Calu3 (cell line): ENCODE data around the gene APRT. TPM values are rescaled to one million over a fixed set of nuclear protein-coding genes. Genes with fewer than 3 reads are reported as not detected.

Experiments
- BruUV-seq: library from RNA; stranded (reverse); fragments of 400-500 nt; replicated peaks from 2 replicates; lab custom pipeline; 2021; lab: Mats Ljungman, UMichigan
- CTCF ChIA-PET: fragments of 300-600 bp; sonication (Branson Sonifier 250); formaldehyde crosslinking; loops from one replicate; lab custom pipeline; 2022; ENCODE audit warnings: antibody characterized with exemption; lab: Charles Lee
- DNase-seq: peaks from one replicate; pipeline ENCODE4 v3.0.0; 2022
- H3K27ac Mint-ChIP-seq: one replicate; pipeline ENCODE4 v1.8.0; 2022; ENCODE audit warnings: mixed read lengths; ENCODE audit not compliant: unreplicated experiment
- H3K27me3 Mint-ChIP-seq: one replicate; pipeline ENCODE4 v1.8.0; 2022; ENCODE audit warnings: mixed read lengths; ENCODE audit not compliant: unreplicated experiment
- H3K36me3 Mint-ChIP-seq: one replicate; pipeline ENCODE4 v1.8.0; 2022; ENCODE audit warnings: mild to moderate bottlenecking, moderate library complexity, mixed read lengths; ENCODE audit not compliant: insufficient read depth, unreplicated experiment
- H3K4me1 Mint-ChIP-seq: one replicate; pipeline ENCODE4 v1.8.0; 2022; ENCODE audit warnings: mild to moderate bottlenecking, low read depth, mixed read lengths; ENCODE audit not compliant: unreplicated experiment
- H3K4me3 Mint-ChIP-seq: one replicate; pipeline ENCODE4 v1.8.0; 2022; ENCODE audit warnings: mild to moderate bottlenecking, low read depth, moderate library complexity, mixed read lengths; ENCODE audit not compliant: unreplicated experiment
- H3K9me3 Mint-ChIP-seq: one replicate; pipeline ENCODE4 v1.8.0; 2022; ENCODE audit warnings: low read depth, mixed read lengths; ENCODE audit not compliant: unreplicated experiment
- intact Hi-C: fragments of 100-400 bp; cut with micrococcal nuclease; formaldehyde crosslinking; loops from one replicate; pipeline ENCODE4 v1.10.0; 2022; ENCODE audit not compliant: unreplicated experiment
- total RNA-seq: library from RNA; stranded (reverse); gene quantifications from 2 replicates; pipeline ENCODE4 v1.2.3, GENCODE V29; 2022
- TF ChIP-seq, protein P1 (sequence below): fragments of 200-600 bp; IDR thresholded peaks from one replicate; pipeline ENCODE4 v1.8.0; 2022; ENCODE audit warnings: antibody characterized with exemption; ENCODE audit not compliant: unreplicated experiment

APRT gene
- total RNA-seq, 1 experiment from 2014 or later: 203 TPM

DNA sequence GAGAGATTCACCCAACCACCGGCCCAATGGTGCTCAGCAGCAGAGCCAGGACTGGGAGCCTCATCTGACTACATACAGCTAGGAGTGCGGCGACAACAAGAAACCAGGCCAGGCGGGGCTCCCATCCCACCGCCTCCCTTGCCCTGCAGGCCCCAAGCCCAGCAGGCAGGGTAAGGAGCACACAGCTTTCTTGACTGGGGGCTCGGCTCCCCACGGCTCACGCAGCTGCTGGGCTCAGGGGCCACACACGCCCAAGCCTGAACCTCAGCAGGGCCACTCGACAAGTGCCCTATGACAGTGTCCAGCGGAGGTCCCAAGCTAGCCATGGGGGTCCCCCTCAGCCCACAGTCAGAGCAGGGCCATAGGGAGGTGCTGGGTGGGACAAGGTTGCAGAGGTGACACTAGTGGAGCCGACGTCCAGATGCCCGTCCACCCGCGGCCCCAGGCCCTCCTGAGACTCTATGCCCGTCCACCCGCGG, 40.4 kb downstream of the APRT start:
- peaks cover 51% of the 10 kb centered on the region for H3K36me3 Mint-ChIP-seq
- intact Hi-C loops: no loop called here
- no peak overlapping the region for H3K27ac Mint-ChIP-seq
- H3K9me3 Mint-ChIP-seq: no peaks in the 10 kb centered on the region
- no peaks in the 10 kb centered on the region for H3K27me3 Mint-ChIP-seq
- H3K4me3 Mint-ChIP-seq: peak overlapping the region; percentile 56
- H3K4me1 Mint-ChIP-seq: peaks cover 62% of the 10 kb centered on the region
- BruUV-seq: no TSS peak
- CTCF ChIA-PET: interaction anchor here (0.7 to 1.5 kb wide), 4 partner anchors 10 to 34 kb away, joined by 4 to 9 read pairs (median 6); no protein-coding TSS in a partner anchor
- TF ChIP-seq, protein P1, sequence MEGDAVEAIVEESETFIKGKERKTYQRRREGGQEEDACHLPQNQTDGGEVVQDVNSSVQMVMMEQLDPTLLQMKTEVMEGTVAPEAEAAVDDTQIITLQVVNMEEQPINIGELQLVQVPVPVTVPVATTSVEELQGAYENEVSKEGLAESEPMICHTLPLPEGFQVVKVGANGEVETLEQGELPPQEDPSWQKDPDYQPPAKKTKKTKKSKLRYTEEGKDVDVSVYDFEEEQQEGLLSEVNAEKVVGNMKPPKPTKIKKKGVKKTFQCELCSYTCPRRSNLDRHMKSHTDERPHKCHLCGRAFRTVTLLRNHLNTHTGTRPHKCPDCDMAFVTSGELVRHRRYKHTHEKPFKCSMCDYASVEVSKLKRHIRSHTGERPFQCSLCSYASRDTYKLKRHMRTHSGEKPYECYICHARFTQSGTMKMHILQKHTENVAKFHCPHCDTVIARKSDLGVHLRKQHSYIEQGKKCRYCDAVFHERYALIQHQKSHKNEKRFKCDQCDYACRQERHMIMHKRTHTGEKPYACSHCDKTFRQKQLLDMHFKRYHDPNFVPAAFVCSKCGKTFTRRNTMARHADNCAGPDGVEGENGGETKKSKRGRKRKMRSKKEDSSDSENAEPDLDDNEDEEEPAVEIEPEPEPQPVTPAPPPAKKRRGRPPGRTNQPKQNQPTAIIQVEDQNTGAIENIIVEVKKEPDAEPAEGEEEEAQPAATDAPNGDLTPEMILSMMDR: no peak
- no peak for DNase-seq

DNA sequence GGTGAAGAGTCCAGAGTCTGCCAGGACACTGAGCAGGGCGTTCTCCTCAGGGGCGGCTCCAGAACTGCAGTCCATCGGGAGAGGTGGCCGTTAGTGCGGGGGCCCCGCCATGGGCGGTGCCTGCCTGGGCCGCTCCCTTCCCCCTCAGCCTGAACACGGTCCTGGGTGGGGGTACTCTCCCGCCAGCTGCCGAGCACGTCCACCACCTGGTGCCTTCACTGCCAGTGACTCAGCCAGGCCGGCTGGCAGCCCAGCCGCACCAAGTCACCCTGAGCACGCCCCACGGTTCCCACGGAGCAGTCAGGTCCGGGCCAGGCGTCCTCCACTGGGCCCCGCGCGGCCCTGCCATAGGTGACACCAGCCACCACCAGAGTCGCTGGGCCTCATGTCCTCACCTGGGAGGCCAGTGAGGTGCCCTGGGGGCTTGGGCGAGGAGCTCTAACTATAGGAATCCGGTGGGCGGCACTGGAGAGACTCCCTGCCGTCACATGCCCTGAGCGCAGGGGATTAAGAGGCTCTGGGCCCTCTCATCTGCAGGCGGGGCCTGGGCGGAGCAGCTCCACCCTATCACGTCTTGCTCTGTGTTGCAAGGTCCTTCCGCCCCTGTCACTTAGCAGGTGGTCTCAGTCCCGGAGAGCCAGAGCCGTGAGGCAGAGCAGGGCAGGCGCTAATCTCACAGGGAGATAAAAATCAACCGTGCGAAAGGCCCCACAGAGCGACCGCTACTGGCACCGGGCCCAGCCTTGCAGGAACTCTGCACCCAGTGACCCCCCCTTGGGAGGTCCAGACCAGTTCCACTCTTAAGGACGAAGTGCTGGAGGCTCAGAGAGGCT, 41.1 kb downstream of the APRT start:
- peak; percentile 65 for DNase-seq
- intact Hi-C loops: no loop called here
- Mint-ChIP-seq H3K4me3 (peak overlapping the region; percentile 56), H3K36me3 (peaks cover 51% of the 10 kb centered on the region), H3K9me3 (no peaks in the 10 kb centered on the region), H3K4me1 (peaks cover 62% of the 10 kb centered on the region), H3K27me3 (no peaks in the 10 kb centered on the region), H3K27ac (no peak overlapping the region)
- BruUV-seq: no TSS peak
- CTCF ChIA-PET: interaction anchor here (0.5 to 1.5 kb wide), 5 partner anchors 10 to 33 kb away, joined by 4 to 10 read pairs (median 6); no protein-coding TSS in a partner anchor
- TF ChIP-seq, protein P1: no peak

DNA sequence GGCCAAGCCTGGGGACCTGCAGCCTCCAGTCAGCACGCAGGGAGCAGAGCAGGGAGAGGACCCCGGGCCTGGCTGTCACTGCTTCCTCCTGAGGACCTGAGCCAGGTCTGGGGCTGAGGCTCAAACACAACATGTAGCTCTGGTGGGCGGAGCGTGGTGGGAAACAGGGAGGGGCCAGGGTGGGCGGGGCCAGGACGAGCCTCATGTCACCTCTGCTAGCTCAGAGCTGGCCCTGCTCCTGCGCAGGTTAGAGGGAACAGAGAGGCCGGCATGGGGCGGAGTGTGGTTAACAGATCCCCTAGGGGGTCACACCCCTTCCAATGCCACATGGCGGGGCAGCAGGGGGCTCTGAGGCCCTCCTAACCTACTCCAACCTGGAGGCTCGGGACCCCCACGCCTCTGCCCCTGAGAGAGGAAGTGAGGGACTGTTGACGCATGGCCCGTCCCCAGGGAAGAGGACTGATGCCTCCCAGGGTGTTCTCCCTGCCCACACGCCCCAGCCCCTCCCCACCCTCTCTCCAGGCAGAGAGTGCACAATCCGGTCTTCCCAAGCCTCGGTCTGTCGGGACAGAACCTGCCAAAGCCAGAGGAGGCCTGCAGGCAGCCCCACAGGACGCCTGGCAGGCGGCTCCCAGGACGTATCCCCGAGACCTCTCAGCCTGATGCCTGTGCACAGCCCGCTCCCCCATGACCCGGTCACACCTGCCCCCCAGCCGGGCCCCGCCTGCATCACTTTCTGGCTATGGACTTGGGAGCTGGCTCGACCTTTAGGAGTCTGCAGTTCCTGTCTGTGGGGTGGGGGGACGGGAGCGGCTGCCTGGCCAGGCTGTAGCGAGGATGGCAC, 41.9 kb downstream of the APRT start:
- Mint-ChIP-seq H3K9me3 (no peaks in the 10 kb centered on the region), H3K27ac (peak overlapping the region; percentile 50), H3K4me3 (peak overlapping the region; percentile 56), H3K27me3 (no peaks in the 10 kb centered on the region), H3K4me1 (peaks cover 71% of the 10 kb centered on the region), H3K36me3 (peaks cover 53% of the 10 kb centered on the region)
- BruUV-seq: no TSS peak
- intact Hi-C loops: no loop called here
- DNase-seq: no peak
- TF ChIP-seq, protein P1: no peak
- CTCF ChIA-PET: interaction anchor here (0.5 to 1.5 kb wide), 6 partner anchors 9 to 331 kb away, joined by 3 to 10 read pairs (median 5); no protein-coding TSS in a partner anchor

DNA sequence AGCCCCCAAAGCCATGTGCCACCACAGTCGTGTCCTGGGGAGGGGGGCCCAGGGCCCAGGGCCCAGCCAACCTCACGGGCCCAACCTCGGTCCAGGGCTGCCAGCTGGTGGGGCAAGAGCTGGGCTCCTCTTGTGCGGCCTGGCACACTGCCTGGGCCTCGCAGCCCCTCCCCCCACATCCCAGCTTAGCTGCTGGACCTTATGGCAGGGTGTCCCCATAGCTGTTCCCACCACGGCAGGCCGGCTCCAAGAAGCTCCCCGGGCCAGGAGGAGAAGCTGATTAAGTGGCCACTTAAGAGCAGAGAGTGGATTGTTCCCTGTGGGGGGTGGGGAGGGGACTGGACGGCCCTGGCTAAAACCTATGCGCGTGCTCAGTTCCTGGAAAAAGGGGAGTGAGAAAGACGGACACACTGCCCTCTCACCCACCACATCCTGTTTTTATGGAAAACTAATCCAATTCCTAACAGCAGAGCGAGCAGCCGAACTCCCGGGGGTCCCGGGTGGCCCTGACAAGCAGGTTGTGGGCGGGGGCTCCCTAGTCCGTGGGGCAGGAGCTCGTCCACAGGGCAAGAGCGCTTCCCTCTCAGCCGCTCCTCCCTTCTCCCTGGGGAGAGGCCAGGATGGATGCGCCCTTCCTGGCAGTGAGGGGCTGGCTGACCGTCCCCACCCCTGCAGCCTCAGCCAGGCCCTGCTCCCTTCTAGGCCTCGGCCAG, 43.5 kb downstream of the APRT start:
- no TSS peak for BruUV-seq
- CTCF ChIA-PET: no interaction called here
- intact Hi-C loops: no loop called here
- Mint-ChIP-seq H3K4me1 (peaks cover 68% of the 10 kb centered on the region), H3K4me3 (no peak overlapping the region), H3K27me3 (no peaks in the 10 kb centered on the region), H3K27ac (no peak overlapping the region), H3K9me3 (no peaks in the 10 kb centered on the region), H3K36me3 (peaks cover 64% of the 10 kb centered on the region)
- TF ChIP-seq, protein P1: no peak
- no peak for DNase-seq
